B cell (primary cell): ENCODE data around the gene POP5. TPM values are rescaled to one million over a fixed set of nuclear protein-coding genes. Genes with fewer than 3 reads are reported as not detected.
"Not testable (repeated sequence)": the region's sequence is repeated elsewhere in the genome, so short reads cannot be mapped to it uniquely, and the experiment has no call there.

Experiments
- ATAC-seq: fragments of 200-7000 bp; cut with Tn5 transposase; one replicate; pipeline ENCODE4 v1.10.0; 2021; ENCODE audit warnings: low read depth, mild to moderate bottlenecking, moderate number of reproducible peaks, moderate library complexity
- CTCF ChIA-PET: fragments of 350-600 bp; sonication (Branson Sonifier 250); formaldehyde crosslinking; loops from one replicate; lab custom pipeline; 2021; ENCODE audit warnings: antibody characterized with exemption, inconsistent platforms; lab: Charles Lee
- POLR2A ChIA-PET: fragments of 350-600 bp; sonication (Branson Sonifier 250); formaldehyde crosslinking; loops from one replicate; lab custom pipeline; 2021; ENCODE audit warnings: antibody characterized with exemption; lab: Charles Lee
- DNase-seq: peaks from one replicate; pipeline ENCODE4 v3.0.0; 2013
- H2AFZ ChIP-seq: 2 replicates; pipeline ENCODE4 v1.6.1; 2012; ENCODE audit warnings: mild to moderate bottlenecking, low read depth, low read length; ENCODE audit not compliant: insufficient read depth, poor library complexity, severe bottlenecking
- H3K27ac ChIP-seq, 2 donors: 1 replicate in 1 of 2; 2 replicates in 1 of 2; pipeline ENCODE4 v1.5.1; 2012 to 2013; ENCODE audit warnings: low read length in 2 of 2, mild to moderate bottlenecking in 2 of 2, moderate library complexity in 1 of 2
- H3K27me3 ChIP-seq, 4 experiments: fragments of 200-600 bp in 1 of 4; sonication (generic) in 1 of 4; replicated peaks in 1 of 4; 1 replicate in 2 of 4; 2 replicates in 2 of 4; pipeline versions ENCODE4 v1.6.1 to v1.7.0; 2013 to 2016; ENCODE audit warnings: low read length in 3 of 4, mild to moderate bottlenecking in 2 of 4, mixed read lengths in 1 of 4, moderate library complexity in 1 of 4; ENCODE audit not compliant: insufficient read depth in 4 of 4, control insufficient read depth in 3 of 4; ENCODE audit errors: control extremely low read depth in 1 of 4
- H3K36me3 ChIP-seq, 2 experiments: replicated peaks in 1 of 2; 1 replicate in 1 of 2; 2 replicates in 1 of 2; pipeline versions ENCODE4 v1.6.1 to v1.7.1; 2013; ENCODE audit warnings: low read length in 1 of 2; ENCODE audit not compliant: insufficient read depth in 2 of 2, control insufficient read depth in 1 of 2; ENCODE audit errors: control extremely low read depth in 1 of 2, extremely low read depth in 1 of 2
- H3K4me1 ChIP-seq, 2 donors: fragments of 200-600 bp in 1 of 2; sonication (generic) in 1 of 2; 1 replicate in 1 of 2; 2 replicates in 1 of 2; pipeline versions ENCODE4 v1.5.1 to v1.6.1; 2013 to 2017; ENCODE audit warnings: low read length in 2 of 2; ENCODE audit not compliant: control insufficient read depth in 2 of 2, insufficient read depth in 2 of 2
- H3K4me2 ChIP-seq: replicated peaks from 2 replicates; pipeline ENCODE3; 2012; ENCODE audit warnings: mild to moderate bottlenecking, low read depth, low read length; ENCODE audit not compliant: poor library complexity, severe bottlenecking
- H3K4me3 ChIP-seq, 5 experiments: fragments of 200-600 bp in 1 of 5; sonication (generic) in 1 of 5; 1 replicate in 3 of 5; 2 replicates in 2 of 5; pipeline versions ENCODE4 v1.5.1 to v1.7.0; 2011 to 2016; ENCODE audit warnings: low read length in 4 of 5, mild to moderate bottlenecking in 4 of 5, low read depth in 2 of 5, control low read depth in 1 of 5, moderate library complexity in 1 of 5; ENCODE audit not compliant: insufficient read depth in 1 of 5; ENCODE audit errors: control extremely low read depth in 1 of 5, extremely low read depth in 1 of 5
- H3K79me2 ChIP-seq: fragments of 200-600 bp; sonication (generic); one replicate; pipeline ENCODE4 v1.6.0; 2016; ENCODE audit warnings: low read length; ENCODE audit not compliant: control insufficient read depth, insufficient read depth
- H3K9ac ChIP-seq: fragments of 200-600 bp; sonication (generic); 2 replicates; pipeline ENCODE4 v1.6.1; 2017; ENCODE audit warnings: mild to moderate bottlenecking, low read length, moderate library complexity
- H3K9me3 ChIP-seq, 3 donors: one replicate each; pipeline versions ENCODE4 v1.6.1 to v1.7.1; 2013; ENCODE audit warnings: low read length in 2 of 3; ENCODE audit not compliant: control insufficient read depth in 2 of 3, insufficient read depth in 1 of 3; ENCODE audit errors: control extremely low read depth in 1 of 3
- H4K20me1 ChIP-seq: 2 replicates; pipeline ENCODE4 v1.6.0; 2012; ENCODE audit warnings: mild to moderate bottlenecking, low read length; ENCODE audit not compliant: insufficient read depth, control insufficient read depth, poor library complexity, severe bottlenecking
- H3K27ac Mint-ChIP-seq: one replicate; pipeline ENCODE4 v1.8.0; 2021; ENCODE audit warnings: mixed read lengths
- H3K27me3 Mint-ChIP-seq: one replicate; pipeline ENCODE4 v1.8.0; 2021; ENCODE audit warnings: mixed read lengths
- H3K4me1 Mint-ChIP-seq: one replicate; pipeline ENCODE4 v1.8.0; 2021; ENCODE audit warnings: mixed read lengths
- H3K4me3 Mint-ChIP-seq: one replicate; pipeline ENCODE4 v1.8.0; 2021; ENCODE audit warnings: mixed read lengths
- H3K9me3 Mint-ChIP-seq: one replicate; pipeline ENCODE4 v1.8.0; 2022; ENCODE audit warnings: mixed read lengths; ENCODE audit not compliant: insufficient read depth
- CTCF ChIP-seq: fragments of 200-600 bp; IDR thresholded peaks from one replicate; pipeline ENCODE4 v1.8.0; 2022; ENCODE audit warnings: antibody characterized with exemption, mild to moderate bottlenecking
- EZH2 ChIP-seq: IDR thresholded peaks from 2 replicates; pipeline ENCODE4 v1.6.1; 2012; ENCODE audit warnings: borderline replicate concordance, low read depth, mild to moderate bottlenecking, moderate library complexity, low read length; ENCODE audit not compliant: insufficient read depth, poor library complexity, severe bottlenecking
- WGBS: methylation state at CpG from one replicate; pipeline ENCODE4 v1.1.5; 2013; ENCODE audit warnings: missing lambda C conversion rate; ENCODE audit not compliant: insufficient coverage; 5-methylcytosine and 5-hydroxymethylcytosine counted together
- intact Hi-C: fragments of 100-400 bp; cut with micrococcal nuclease; formaldehyde crosslinking; loops from one replicate; pipeline ENCODE4 v1.10.0; 2022
- polyA plus RNA-seq: library from polyadenylated mRNA; depleted of rRNA; stranded (reverse); fragments of >200 nt; gene quantifications from 2 replicates; pipeline ENCODE4 v1.2.3, GENCODE V29; 2012
- total RNA-seq, 2 donors: library from RNA; stranded (reverse); fragments of 120-200 nt in 1 of 2; gene quantifications; 1 replicate in 1 of 2; 2 replicates in 1 of 2; pipeline versions ENCODE4 v1.2.3 to v1.2.4, GENCODE V29; 2013 to 2022

POP5 gene
- total and polyA plus RNA-seq, 2 donors (not counting 1 experiment from before 2014, with no cell fraction given): 60.6 to 107 TPM

GRCh38 chr12:120534203-120534702, 46.9 kb downstream of the POP5 start, which contains the start of gene RNF10:
Gene RNF10 (plus strand): TSS chr12:120534356. CDS start chr12:120534812, 456 bp downstream.
- peak within 1 kb of the TSS; percentile 97 for H3K4me3 Mint-ChIP-seq
- ChIA-PET POLR2A (interaction anchor here (0.7 kb wide), 1 partner anchor 77 kb away, joined by 3 read pairs; no protein-coding TSS in a partner anchor), CTCF (no interaction called here)
- DNase-seq (peak; percentile 93), ATAC-seq (peak; percentile 77)
- H3K4me2 ChIP-seq: peak within 1 kb of the TSS; percentile 85
- H3K4me1 Mint-ChIP-seq: peaks cover 57% of the 10 kb centered on the region
- H4K20me1 ChIP-seq: peaks cover 50% of the 10 kb centered on the region
- under 1% methylated on average over 43 of the region's 43 CpGs for WGBS
- H3K27me3 Mint-ChIP-seq: no peaks in the 10 kb centered on the region
- no peaks in the 10 kb centered on the region for H3K9me3 ChIP-seq
- H3K79me2 ChIP-seq: peaks cover 61% of the 10 kb centered on the region
- peak within 1 kb of the TSS; percentile 97 for H3K27ac Mint-ChIP-seq
- no peak for TF ChIP-seq EZH2
- TF ChIP-seq CTCF: no peak
- H3K27me3 ChIP-seq: no peaks in the 10 kb centered on the region
- peaks cover 47 to 55% of the 10 kb centered on the region in 2 donors for H3K4me1 ChIP-seq
- H3K27ac ChIP-seq: peak within 1 kb of the TSS; percentile 64 to 94
- H2AFZ ChIP-seq: peak within 1 kb of the TSS; percentile 77
- H3K9ac ChIP-seq: peak within 1 kb of the TSS; percentile 90
- peak within 1 kb of the TSS; percentile 69 to 93 (median 80) for H3K4me3 ChIP-seq
- H3K36me3 ChIP-seq: peaks cover 0 to 7% of the 10 kb centered on the region in 2 experiments
- H3K9me3 Mint-ChIP-seq: no peaks in the 10 kb centered on the region
- intact Hi-C loops: loop anchor here (1.0 to 2.0 kb wide), 4 partner anchors 38 to 153 kb away; partner anchors contain the start of genes COX6A1, DYNLL1, MLEC and POP5

GRCh38 chr12:120532701-120533238, 48.4 kb downstream of the POP5 start:
- ATAC-seq: no peak
- Histone ChIP-seq H3K27me3 (no peaks in the 10 kb centered on the region), H2AFZ (no peak overlapping the region), H3K4me3 (no peak overlapping the region), H3K4me2 (no peak overlapping the region), H3K36me3 (peaks cover 0 to 3% of the 10 kb centered on the region in 2 experiments), H3K79me2 (peaks cover 58% of the 10 kb centered on the region), H3K9ac (no peak overlapping the region), H3K4me1 (peaks cover 36 to 48% of the 10 kb centered on the region in 2 donors), H4K20me1 (peaks cover 35% of the 10 kb centered on the region), H3K9me3 (no peaks in the 10 kb centered on the region), H3K27ac (no peak overlapping the region)
- Mint-ChIP-seq H3K4me1 (peaks cover 51% of the 10 kb centered on the region), H3K27me3 (no peaks in the 10 kb centered on the region), H3K4me3 (no peak overlapping the region), H3K9me3 (no peaks in the 10 kb centered on the region), H3K27ac (peak overlapping the region; percentile 59)
- TF ChIP-seq CTCF (no peak), EZH2 (no peak)
- ChIA-PET POLR2A (no interaction called here), CTCF (no interaction called here)
- DNase-seq: no peak
- 59% methylated on average over 4 of the region's 4 CpGs for WGBS
- intact Hi-C loops: no loop called here

GRCh38 chr12:120530418-120530761, 50.8 kb downstream of the POP5 start:
- H3K27me3 Mint-ChIP-seq, H3K27me3 ChIP-seq, H3K27ac ChIP-seq, CTCF ChIA-PET, H3K9me3 Mint-ChIP-seq, H3K27ac Mint-ChIP-seq, DNase-seq, POLR2A ChIA-PET, intact Hi-C loops, ATAC-seq, H3K36me3 ChIP-seq, H3K4me3 ChIP-seq, H3K9me3 ChIP-seq: not testable (repeated sequence)
- peak overlapping the region; percentile 82 for H3K4me2 ChIP-seq
- Mint-ChIP-seq H3K4me1 (peaks cover 31% of the 10 kb centered on the region), H3K4me3 (peak overlapping the region; percentile 100)
- H3K9ac ChIP-seq: peak overlapping the region; percentile 75
- peaks cover 12 to 24% of the 10 kb centered on the region in 2 donors for H3K4me1 ChIP-seq
- peaks cover 11% of the 10 kb centered on the region for H4K20me1 ChIP-seq
- peaks cover 34% of the 10 kb centered on the region for H3K79me2 ChIP-seq
- H2AFZ ChIP-seq: peak overlapping the region; percentile 98
